Body of pancreas (tissue), 4 donors: ENCODE measurements around the gene COX4I1. TPM values are rescaled to one million over a fixed set of nuclear protein-coding genes. Genes with fewer than 3 reads are reported as not detected.

Source experiments
- ATAC-seq: fragments of 150-250 bp; one replicate; pipeline ENCODE4 v1.9.1; 2016
- DNase-seq, 4 donors: peaks; one replicate each; pipeline ENCODE4 v3.0.0-alpha.2; 2019
- H3K27ac ChIP-seq, 4 donors: fragments of 200-600 bp; sonication (generic); 1 replicate in 3 of 4; 2 replicates in 1 of 4; pipeline versions ENCODE4 v1.5.1 to v1.6.1; 2016 to 2019; ENCODE audit warnings: mild to moderate bottlenecking in 1 of 4, mixed read lengths in 1 of 4, moderate library complexity in 1 of 4
- H3K27me3 ChIP-seq, 2 donors: fragments of 200-600 bp; sonication (generic); one replicate each; pipeline ENCODE4 v1.6.0; 2016; ENCODE audit warnings: mild to moderate bottlenecking in 1 of 2
- H3K36me3 ChIP-seq, 2 donors: fragments of 200-600 bp; sonication (generic); replicated peaks in 1 of 2; 2 replicates each; pipeline ENCODE4 v1.5.1; 2016; ENCODE audit warnings: low read depth in 2 of 2; ENCODE audit not compliant: insufficient read depth in 1 of 2
- H3K4me1 ChIP-seq: fragments of 200-600 bp; sonication (generic); one replicate; pipeline ENCODE4 v1.6.0; 2016
- H3K4me3 ChIP-seq, 2 donors: fragments of 200-600 bp; sonication (generic); 1 replicate in 1 of 2; 2 replicates in 1 of 2; pipeline ENCODE4 v1.5.1; 2016 to 2019
- H3K9me3 ChIP-seq, 3 donors: fragments of 200-600 bp; sonication (generic); 1 replicate in 2 of 3; 2 replicates in 1 of 3; pipeline ENCODE4 v1.5.1; 2016
- POLR2A ChIP-seq, 3 donors: fragments of 450-650 bp; IDR thresholded peaks; one replicate each; pipeline ENCODE4 v1.6.1; 2016; ENCODE audit warnings: antibody characterized with exemption in 3 of 3, mild to moderate bottlenecking in 2 of 3
- WGBS, 2 donors: methylation state at CpG; one replicate each; pipeline ENCODE4 v1.1.5; 2017; 5-methylcytosine and 5-hydroxymethylcytosine counted together
- intact Hi-C: fragments of 100-400 bp; cut with DNase I; formaldehyde crosslinking; loops from one replicate; pipeline ENCODE4 v1.15.1; 2023
- total RNA-seq, 2 donors: library from RNA; depleted of rRNA; stranded (reverse); fragments of >200 nt; gene quantifications; one replicate each; pipeline ENCODE4 v1.1.0, GENCODE V29; 2016
- TF ChIP-seq, protein P1 (sequence below), 7 experiments: fragments of 450-650 bp in 4 of 7; fragments of 200-600 bp in 3 of 7; sonication (generic) in 3 of 7; IDR thresholded peaks; one replicate each; pipeline ENCODE4 v1.5.1; 2016 to 2019; ENCODE audit warnings: antibody characterized with exemption in 7 of 7

The COX4I1 gene
- total RNA-seq, 2 donors from 2014 or later, result 259 to 291 TPM

- Histone ChIP-seq H3K9me3 (no peaks in the 10 kb centered on the region), H3K27me3 (no peaks in the 10 kb centered on the region), H3K4me1 (peaks cover 56% of the 10 kb centered on the region), H3K36me3 (no peaks in the 10 kb centered on the region), H3K27ac (peak overlapping the region in 2 of 4 donors; percentile 74 to 78), H3K4me3 (no peak overlapping the region)
- WGBS, 2 donors, result 70 to 85% methylated on average over 7 of the region's 7 CpGs
- no peak for TF ChIP-seq POLR2A (IDR thresholded peaks at IDR 0.05)
- TF ChIP-seq, protein P1, sequence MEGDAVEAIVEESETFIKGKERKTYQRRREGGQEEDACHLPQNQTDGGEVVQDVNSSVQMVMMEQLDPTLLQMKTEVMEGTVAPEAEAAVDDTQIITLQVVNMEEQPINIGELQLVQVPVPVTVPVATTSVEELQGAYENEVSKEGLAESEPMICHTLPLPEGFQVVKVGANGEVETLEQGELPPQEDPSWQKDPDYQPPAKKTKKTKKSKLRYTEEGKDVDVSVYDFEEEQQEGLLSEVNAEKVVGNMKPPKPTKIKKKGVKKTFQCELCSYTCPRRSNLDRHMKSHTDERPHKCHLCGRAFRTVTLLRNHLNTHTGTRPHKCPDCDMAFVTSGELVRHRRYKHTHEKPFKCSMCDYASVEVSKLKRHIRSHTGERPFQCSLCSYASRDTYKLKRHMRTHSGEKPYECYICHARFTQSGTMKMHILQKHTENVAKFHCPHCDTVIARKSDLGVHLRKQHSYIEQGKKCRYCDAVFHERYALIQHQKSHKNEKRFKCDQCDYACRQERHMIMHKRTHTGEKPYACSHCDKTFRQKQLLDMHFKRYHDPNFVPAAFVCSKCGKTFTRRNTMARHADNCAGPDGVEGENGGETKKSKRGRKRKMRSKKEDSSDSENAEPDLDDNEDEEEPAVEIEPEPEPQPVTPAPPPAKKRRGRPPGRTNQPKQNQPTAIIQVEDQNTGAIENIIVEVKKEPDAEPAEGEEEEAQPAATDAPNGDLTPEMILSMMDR (IDR thresholded peaks at IDR 0.05), result no peak
- DNase-seq (no peak), ATAC-seq (no peak)
- intact Hi-C loops, result no loop called here
These were observed 45.1 kb upstream of the COX4I1 start for GRCh38 chr16:85754413-85754812.

GRCh38 chr16:85755929-85756768 lies 43.3 kb upstream of the COX4I1 start:
- H3K9me3 ChIP-seq, result no peaks in the 10 kb centered on the region
- DNase-seq, result no peak
- 81 to 83% methylated on average over 11 to 22 of the region's 25 CpGs for whole genome bisulfite sequencing, 2 donors
- no peak overlapping the region for H3K4me3 ChIP-seq
- H3K36me3 ChIP-seq, result no peaks in the 10 kb centered on the region
- no peak overlapping the region for H3K27ac ChIP-seq
- ATAC-seq, result no peak
- intact Hi-C loops, result no loop called here
- peaks cover 42% of the 10 kb centered on the region for H3K4me1 ChIP-seq
- H3K27me3 ChIP-seq, result no peaks in the 10 kb centered on the region
- TF ChIP-seq, protein P1 (IDR thresholded peaks at IDR 0.05), result no peak
- no peak for TF ChIP-seq POLR2A (IDR thresholded peaks at IDR 0.05)

- no peak overlapping the region for H3K27ac ChIP-seq
- 29 to 32% methylated on average over 7 of the region's 7 CpGs for WGBS, 2 donors
- intact Hi-C loops, result no loop called here
These were observed 42.1 kb upstream of the COX4I1 start for GRCh38 chr16:85757341-85757822.

GRCh38 chr16:85759136-85759535 lies 40.4 kb upstream of the COX4I1 start:
- H3K27me3 ChIP-seq, result no peaks in the 10 kb centered on the region
- H3K4me3 ChIP-seq, result no peak overlapping the region
- intact Hi-C loops, result no loop called here
- H3K4me1 ChIP-seq, result peaks cover 13% of the 10 kb centered on the region
- TF ChIP-seq POLR2A (IDR thresholded peaks at IDR 0.05), result no peak
- TF ChIP-seq, protein P1 (IDR thresholded peaks at IDR 0.05), result no peak
- no peak for DNase-seq
- no peaks in the 10 kb centered on the region for H3K36me3 ChIP-seq
- no peaks in the 10 kb centered on the region for H3K9me3 ChIP-seq
- no peak for ATAC-seq
- WGBS, 2 donors, result 70 to 81% methylated on average over 16 of the region's 16 CpGs
- H3K27ac ChIP-seq, result no peak overlapping the region

More at GRCh38 chr16:85757341-85757822, 42.1 kb upstream of the COX4I1 start:
- no peaks in the 10 kb centered on the region for H3K36me3 ChIP-seq
- TF ChIP-seq, protein P1 (IDR thresholded peaks at IDR 0.05), result no peak
- no peak for TF ChIP-seq POLR2A (IDR thresholded peaks at IDR 0.05)
- no peak overlapping the region for H3K4me3 ChIP-seq
- H3K4me1 ChIP-seq, result peaks cover 30% of the 10 kb centered on the region
- DNase-seq (no peak), ATAC-seq (no peak)
- H3K27me3 ChIP-seq, result no peaks in the 10 kb centered on the region
- no peaks in the 10 kb centered on the region for H3K9me3 ChIP-seq
